PFSK-1 (cell line): ENCODE measurements around the gene IFITM10.

Experiments used
- FOXP2 ChIP-seq: optimal IDR thresholded peaks from 2 replicates; pipeline ENCODE3; 2011; ENCODE audit warnings: borderline replicate concordance, control low read depth, inconsistent platforms; ENCODE audit not compliant: insufficient read depth; ENCODE audit errors: extremely low read length, extremely low read depth
- POLR2AphosphoS5 ChIP-seq: IDR thresholded peaks from 2 replicates; pipeline ENCODE4 v1.6.1; 2012; ENCODE audit warnings: low read depth, mild to moderate bottlenecking, control low read depth, low read length, moderate library complexity
- REST ChIP-seq, 2 experiments: IDR thresholded peaks; 2 replicates each; pipeline versions ENCODE4 v1.6.1 to v1.8.0; 2011 to 2012; ENCODE audit warnings: low read depth in 2 of 2, low read length in 2 of 2, control low read depth in 1 of 2, inconsistent platforms in 1 of 2, mild to moderate bottlenecking in 1 of 2, moderate library complexity in 1 of 2; ENCODE audit not compliant: insufficient read depth in 1 of 2
- SIN3A ChIP-seq: IDR thresholded peaks from 2 replicates; pipeline ENCODE4 v1.6.1; 2012; ENCODE audit warnings: mild to moderate bottlenecking, low read length, moderate library complexity, borderline replicate concordance; ENCODE audit not compliant: insufficient read depth
- TAF1 ChIP-seq: IDR thresholded peaks from 2 replicates; pipeline ENCODE4 v1.6.1; 2012; ENCODE audit warnings: low read length, control low read depth, borderline replicate concordance; ENCODE audit not compliant: insufficient read depth

The IFITM10 gene

GRCh38 chr11:1692708-1693326 is 57.6 kb downstream of the IFITM10 start:
- TF ChIP-seq REST (IDR thresholded peaks at IDR 0.05; ENCODE audit: insufficient read depth in 1 of 2, low read depth in 2 of 2, low read length in 2 of 2) (no peak), FOXP2 (no peak), POLR2AphosphoS5 (no peak), TAF1 (no peak), SIN3A (no peak)

- TF ChIP-seq FOXP2 (no peak), TAF1 (no peak), REST (IDR thresholded peaks at IDR 0.05; ENCODE audit: insufficient read depth in 1 of 2, low read depth in 2 of 2, low read length in 2 of 2) (no peak), POLR2AphosphoS5 (no peak), SIN3A (no peak)
Observed at GRCh38 chr11:1691878-1692707, 58.3 kb downstream of the IFITM10 start.

- TF ChIP-seq POLR2AphosphoS5 (no peak), TAF1 (no peak), REST (IDR thresholded peaks at IDR 0.05; ENCODE audit: insufficient read depth in 1 of 2, low read depth in 2 of 2, low read length in 2 of 2) (no peak), SIN3A (no peak), FOXP2 (no peak)
Observed at GRCh38 chr11:1691026-1691877, 59.1 kb downstream of the IFITM10 start.

GRCh38 chr11:1690167-1691025 is 60.0 kb downstream of the IFITM10 start:
- TF ChIP-seq FOXP2 (no peak), REST (IDR thresholded peaks at IDR 0.05; ENCODE audit: insufficient read depth in 1 of 2, low read depth in 2 of 2, low read length in 2 of 2) (no peak), TAF1 (no peak), POLR2AphosphoS5 (no peak), SIN3A (no peak)
